Immature natural killer cell (primary cell): Measurements from ENCODE around the gene FAM120B. TPM values are rescaled to one million over a fixed set of nuclear protein-coding genes. Genes with fewer than 3 reads are reported as not detected.
A peak's percentile ranks its signal among the peaks of the same experiment; 100 is the strongest.

Experiments used
- DNase-seq, 3 donors: peaks; one replicate each; pipeline ENCODE4 v3.0.0; 2022; ENCODE audit warnings: mixed read lengths in 1 of 3
- H3K27ac Mint-ChIP-seq, 6 donors: one replicate each; pipeline ENCODE4 v1.8.0; 2020; ENCODE audit warnings: mixed read lengths in 6 of 6, mild to moderate bottlenecking in 5 of 6, inconsistent platforms in 4 of 6, moderate library complexity in 3 of 6
- H3K27me3 Mint-ChIP-seq, 3 donors: one replicate each; pipeline ENCODE4 v1.8.0; 2020 to 2021; ENCODE audit warnings: low read depth in 3 of 3, mild to moderate bottlenecking in 3 of 3, mixed read lengths in 3 of 3, moderate library complexity in 3 of 3, inconsistent platforms in 1 of 3
- H3K36me3 Mint-ChIP-seq, 3 donors: one replicate each; pipeline ENCODE4 v1.8.0; 2020; ENCODE audit warnings: mixed read lengths in 3 of 3, inconsistent platforms in 2 of 3, mild to moderate bottlenecking in 2 of 3
- H3K4me1 Mint-ChIP-seq, 2 donors: one replicate each; pipeline ENCODE4 v1.8.0; 2020; ENCODE audit warnings: inconsistent platforms in 2 of 2, mild to moderate bottlenecking in 2 of 2, mixed read lengths in 2 of 2, moderate library complexity in 1 of 2
- H3K4me3 Mint-ChIP-seq, 5 donors: one replicate each; pipeline ENCODE4 v1.8.0; 2020; ENCODE audit warnings: mild to moderate bottlenecking in 5 of 5, mixed read lengths in 5 of 5, inconsistent platforms in 3 of 5, moderate library complexity in 3 of 5
- H3K9me3 Mint-ChIP-seq, 6 donors: one replicate each; pipeline ENCODE4 v1.8.0; 2020; ENCODE audit warnings: mild to moderate bottlenecking in 6 of 6, mixed read lengths in 6 of 6, inconsistent platforms in 4 of 6, moderate library complexity in 3 of 6
- polyA plus RNA-seq, 3 donors: library from polyadenylated mRNA; unstranded; fragments of 300-500 nt; fragmentation: Illumina TruSeq; gene quantifications; one replicate each; pipeline ENCODE4 v1.2.3, GENCODE V29; 2021

Gene FAM120B
- polyA plus RNA-seq, 3 donors from 2014 or later = 17.4 to 43.1 (median 26.2) TPM

- Mint-ChIP-seq H3K9me3 (no peaks in the 10 kb centered on the region), H3K4me1 (peaks cover 81 to 83% of the 10 kb centered on the region in 2 donors), H3K4me3 (peak overlapping the region; percentile 57 to 89 (median 83)), H3K27ac (peak overlapping the region; percentile 70 to 91 (median 86)), H3K36me3 (peaks cover 0 to 21% (median 4%) of the 10 kb centered on the region in 3 donors), H3K27me3 (peaks cover 4 to 11% (median 9%) of the 10 kb centered on the region in 3 donors)
- no peak for DNase-seq
Measured at GRCh38 chr6:170439366-170440361, 133.1 kb downstream of the FAM120B start.

GRCh38 chr6:170440437-170440836 lies 133.9 kb downstream of the FAM120B start:
- H3K27ac Mint-ChIP-seq = peak overlapping the region; percentile 69 to 91 (median 86)
- peak overlapping the region in 3 of 5 donors; percentile 64 to 89 (median 72) for H3K4me3 Mint-ChIP-seq
- H3K4me1 Mint-ChIP-seq = peaks cover 89 to 91% of the 10 kb centered on the region in 2 donors
- no peak for DNase-seq
- peaks cover 0 to 21% (median 4%) of the 10 kb centered on the region in 3 donors for H3K36me3 Mint-ChIP-seq
- peaks cover 4 to 11% (median 10%) of the 10 kb centered on the region in 3 donors for H3K27me3 Mint-ChIP-seq
- H3K9me3 Mint-ChIP-seq = no peaks in the 10 kb centered on the region

- Mint-ChIP-seq H3K4me3 (peak overlapping the region in 4 of 5 donors; percentile 23 to 89 (median 53)), H3K4me1 (peaks cover 93 to 96% of the 10 kb centered on the region in 2 donors), H3K27me3 (peaks cover 4 to 11% (median 10%) of the 10 kb centered on the region in 3 donors), H3K36me3 (peaks cover 0 to 17% (median 2%) of the 10 kb centered on the region in 3 donors), H3K9me3 (no peaks in the 10 kb centered on the region), H3K27ac (peak overlapping the region; percentile 50 to 99 (median 91))
- DNase-seq = no peak
Measured at GRCh38 chr6:170441316-170441715, 134.8 kb downstream of the FAM120B start.

GRCh38 chr6:170442596-170442995 lies 136.0 kb downstream of the FAM120B start:
- peaks cover 90 to 93% of the 10 kb centered on the region in 2 donors for H3K4me1 Mint-ChIP-seq
- no peak for DNase-seq
- H3K36me3 Mint-ChIP-seq = peaks cover 0 to 11% (median 0%) of the 10 kb centered on the region in 3 donors
- H3K4me3 Mint-ChIP-seq = peak overlapping the region in 4 of 5 donors; percentile 62 to 89 (median 70)
- peaks cover 4 to 10% (median 9%) of the 10 kb centered on the region in 3 donors for H3K27me3 Mint-ChIP-seq
- H3K9me3 Mint-ChIP-seq = no peaks in the 10 kb centered on the region
- H3K27ac Mint-ChIP-seq = peak overlapping the region; percentile 91 to 99 (median 96)

GRCh38 chr6:170443151-170443662 lies 136.6 kb downstream of the FAM120B start:
- peaks cover 4 to 10% (median 9%) of the 10 kb centered on the region in 3 donors for H3K27me3 Mint-ChIP-seq
- peak overlapping the region; percentile 91 to 99 (median 96) for H3K27ac Mint-ChIP-seq
- peaks cover 0 to 11% (median 0%) of the 10 kb centered on the region in 3 donors for H3K36me3 Mint-ChIP-seq
- no peaks in the 10 kb centered on the region for H3K9me3 Mint-ChIP-seq
- peaks cover 85 to 87% of the 10 kb centered on the region in 2 donors for H3K4me1 Mint-ChIP-seq
- H3K4me3 Mint-ChIP-seq = peak overlapping the region in 4 of 5 donors; percentile 62 to 89 (median 68)
- no peak for DNase-seq

- H3K27ac Mint-ChIP-seq = peak overlapping the region; percentile 91 to 99 (median 96)
- peak; percentile 86 to 91 (median 90) for DNase-seq
- H3K4me3 Mint-ChIP-seq = peak overlapping the region; percentile 42 to 89 (median 67)
- no peaks in the 10 kb centered on the region for H3K9me3 Mint-ChIP-seq
- H3K36me3 Mint-ChIP-seq = peaks cover 0 to 12% (median 0%) of the 10 kb centered on the region in 3 donors
- peaks cover 4 to 10% (median 6%) of the 10 kb centered on the region in 3 donors for H3K27me3 Mint-ChIP-seq
- H3K4me1 Mint-ChIP-seq = peaks cover 84 to 89% of the 10 kb centered on the region in 2 donors
Measured at GRCh38 chr6:170444056-170444591, 137.6 kb downstream of the FAM120B start.

- Mint-ChIP-seq H3K4me3 (peak overlapping the region; percentile 42 to 89 (median 67)), H3K27me3 (peaks cover 4 to 10% (median 7%) of the 10 kb centered on the region in 3 donors), H3K4me1 (peaks cover 83 to 89% of the 10 kb centered on the region in 2 donors), H3K9me3 (no peaks in the 10 kb centered on the region), H3K36me3 (peaks cover 0 to 15% (median 0%) of the 10 kb centered on the region in 3 donors), H3K27ac (peak overlapping the region; percentile 91 to 99 (median 96))
- no peak for DNase-seq
Measured at GRCh38 chr6:170444811-170445211, 138.3 kb downstream of the FAM120B start.

- no peaks in the 10 kb centered on the region for H3K9me3 Mint-ChIP-seq
- H3K36me3 Mint-ChIP-seq = peaks cover 0 to 10% (median 0%) of the 10 kb centered on the region in 3 donors
Measured at GRCh38 chr6:170445487-170445886, 138.9 kb downstream of the FAM120B start.

GRCh38 chr6:170445971-170446370 lies 139.4 kb downstream of the FAM120B start:
- Mint-ChIP-seq H3K9me3 (no peaks in the 10 kb centered on the region), H3K36me3 (peaks cover 0 to 8% (median 0%) of the 10 kb centered on the region in 3 donors), H3K27me3 (peaks cover 4 to 10% (median 7%) of the 10 kb centered on the region in 3 donors), H3K27ac (peak overlapping the region; percentile 71 to 99 (median 92)), H3K4me1 (peaks cover 82 to 84% of the 10 kb centered on the region in 2 donors), H3K4me3 (peak overlapping the region in 2 of 5 donors; percentile 9 to 40)
- DNase-seq = no peak

More at GRCh38 chr6:170445487-170445886, 138.9 kb downstream of the FAM120B start:
- H3K4me3 Mint-ChIP-seq = peak overlapping the region in 3 of 5 donors; percentile 42 to 89 (median 67)
- peaks cover 83 to 89% of the 10 kb centered on the region in 2 donors for H3K4me1 Mint-ChIP-seq
- no peak for DNase-seq
- peak overlapping the region; percentile 91 to 99 (median 96) for H3K27ac Mint-ChIP-seq
- peaks cover 4 to 10% (median 7%) of the 10 kb centered on the region in 3 donors for H3K27me3 Mint-ChIP-seq

GRCh38 chr6:170446841-170447560 lies 140.4 kb downstream of the FAM120B start:
- DNase-seq = no peak
- peaks cover 4 to 10% (median 7%) of the 10 kb centered on the region in 3 donors for H3K27me3 Mint-ChIP-seq
- H3K4me3 Mint-ChIP-seq = peak overlapping the region in 4 of 5 donors; percentile 25 to 54 (median 38)
- peak overlapping the region in 5 of 6 donors; percentile 41 to 91 (median 82) for H3K27ac Mint-ChIP-seq
- peaks cover 0 to 4% (median 0%) of the 10 kb centered on the region in 3 donors for H3K36me3 Mint-ChIP-seq
- H3K9me3 Mint-ChIP-seq = no peaks in the 10 kb centered on the region
- peaks cover 74 to 79% of the 10 kb centered on the region in 2 donors for H3K4me1 Mint-ChIP-seq

GRCh38 chr6:170447561-170447930 lies 141.0 kb downstream of the FAM120B start:
- Mint-ChIP-seq H3K9me3 (no peaks in the 10 kb centered on the region), H3K4me3 (no peak overlapping the region), H3K36me3 (peaks cover 0 to 4% (median 0%) of the 10 kb centered on the region in 3 donors), H3K4me1 (peaks cover 72 to 78% of the 10 kb centered on the region in 2 donors), H3K27me3 (peaks cover 4 to 10% (median 7%) of the 10 kb centered on the region in 3 donors), H3K27ac (peak overlapping the region in 2 of 6 donors; percentile 57 to 74)
- DNase-seq = no peak

GRCh38 chr6:170448317-170448716 lies 141.8 kb downstream of the FAM120B start:
- H3K27ac Mint-ChIP-seq = peak overlapping the region in 2 of 6 donors; percentile 51 to 72
- H3K27me3 Mint-ChIP-seq = peaks cover 6 to 13% (median 7%) of the 10 kb centered on the region in 3 donors

More at GRCh38 chr6:170448317-170448716, 141.8 kb downstream of the FAM120B start:
- H3K9me3 Mint-ChIP-seq = no peaks in the 10 kb centered on the region
- H3K4me1 Mint-ChIP-seq = peaks cover 72 to 78% of the 10 kb centered on the region in 2 donors
- H3K36me3 Mint-ChIP-seq = peaks cover 0 to 4% (median 0%) of the 10 kb centered on the region in 3 donors
- no peak for DNase-seq
- H3K4me3 Mint-ChIP-seq = no peak overlapping the region
